ENCODE data around the gene TMEM94. TPM values are rescaled to one million over a fixed set of nuclear protein-coding genes. Genes with fewer than 3 reads are reported as not detected.

Gene TMEM94
- total RNA-seq, 1 experiment from 2014 or later: 109 TPM

DNA sequence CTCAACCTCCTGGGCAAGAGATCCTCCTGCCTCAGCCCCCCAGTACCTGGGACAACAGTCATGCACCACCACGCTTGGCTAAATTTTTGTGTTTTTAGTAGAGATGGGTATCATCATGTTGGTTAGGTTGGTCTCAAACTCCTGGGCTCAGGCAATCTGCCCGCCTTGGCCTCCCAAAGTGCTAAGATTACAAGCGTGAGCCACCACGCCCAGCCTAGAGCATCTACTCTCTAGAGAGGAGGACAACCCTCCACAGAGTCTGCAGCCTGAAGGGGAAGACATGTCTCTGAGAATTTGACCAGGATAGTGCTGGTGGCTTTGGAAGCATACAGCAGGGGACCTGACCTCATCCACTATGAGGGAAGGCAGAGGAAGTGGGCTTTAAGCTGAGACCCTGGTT, 46.3 kb upstream of the TMEM94 start:
- Mint-ChIP-seq H3K4me1 (ENCODE audit: low read depth, unreplicated experiment) (peaks cover 12% of the 10 kb centered on the region), H3K36me3 (ENCODE audit: insufficient read depth, unreplicated experiment) (peaks cover 13% of the 10 kb centered on the region), H3K4me3 (ENCODE audit: unreplicated experiment) (no peak overlapping the region), H3K9me3 (ENCODE audit: unreplicated experiment) (no peaks in the 10 kb centered on the region), H3K27ac (ENCODE audit: unreplicated experiment) (no peak overlapping the region), H3K27me3 (ENCODE audit: insufficient read depth, unreplicated experiment) (peaks cover 2% of the 10 kb centered on the region)
- no peak for DNase-seq
- no peaks in the 10 kb centered on the region for H3K27me3 ChIP-seq (replicated peaks; ENCODE audit: control insufficient read depth, insufficient read depth, low read length)
- CTCF ChIA-PET: interaction anchor here (0.9 kb wide), 1 partner anchor 139 kb away, joined by 3 read pairs; the partner anchor contains the start of gene MIF4GD
- no peaks in the 10 kb centered on the region for H3K4me1 ChIP-seq
- intact Hi-C loops (cut with micrococcal nuclease; ENCODE audit: unreplicated experiment): no loop called here
- POLR2A ChIA-PET: interaction anchor here (0.7 kb wide), 1 partner anchor 232 kb away, joined by 9 read pairs; no protein-coding TSS in a partner anchor
- TF ChIP-seq, protein P1, sequence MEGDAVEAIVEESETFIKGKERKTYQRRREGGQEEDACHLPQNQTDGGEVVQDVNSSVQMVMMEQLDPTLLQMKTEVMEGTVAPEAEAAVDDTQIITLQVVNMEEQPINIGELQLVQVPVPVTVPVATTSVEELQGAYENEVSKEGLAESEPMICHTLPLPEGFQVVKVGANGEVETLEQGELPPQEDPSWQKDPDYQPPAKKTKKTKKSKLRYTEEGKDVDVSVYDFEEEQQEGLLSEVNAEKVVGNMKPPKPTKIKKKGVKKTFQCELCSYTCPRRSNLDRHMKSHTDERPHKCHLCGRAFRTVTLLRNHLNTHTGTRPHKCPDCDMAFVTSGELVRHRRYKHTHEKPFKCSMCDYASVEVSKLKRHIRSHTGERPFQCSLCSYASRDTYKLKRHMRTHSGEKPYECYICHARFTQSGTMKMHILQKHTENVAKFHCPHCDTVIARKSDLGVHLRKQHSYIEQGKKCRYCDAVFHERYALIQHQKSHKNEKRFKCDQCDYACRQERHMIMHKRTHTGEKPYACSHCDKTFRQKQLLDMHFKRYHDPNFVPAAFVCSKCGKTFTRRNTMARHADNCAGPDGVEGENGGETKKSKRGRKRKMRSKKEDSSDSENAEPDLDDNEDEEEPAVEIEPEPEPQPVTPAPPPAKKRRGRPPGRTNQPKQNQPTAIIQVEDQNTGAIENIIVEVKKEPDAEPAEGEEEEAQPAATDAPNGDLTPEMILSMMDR (IDR thresholded peaks at IDR 0.05; ENCODE audit: insufficient read depth in 1 of 2, low read depth in 1 of 2, low read length in 1 of 2, severe bottlenecking in 1 of 2, unreplicated experiment in 1 of 2): no peak
- H3K9me3 ChIP-seq: no peaks in the 10 kb centered on the region
- no peaks in the 10 kb centered on the region for H3K36me3 ChIP-seq (ENCODE audit: control insufficient read depth, insufficient read depth, low read length)
- BruUV-seq (replicated peaks): no TSS peak
- H3K4me3 ChIP-seq (ENCODE audit: low read depth, low read length): no peak overlapping the region

DNA sequence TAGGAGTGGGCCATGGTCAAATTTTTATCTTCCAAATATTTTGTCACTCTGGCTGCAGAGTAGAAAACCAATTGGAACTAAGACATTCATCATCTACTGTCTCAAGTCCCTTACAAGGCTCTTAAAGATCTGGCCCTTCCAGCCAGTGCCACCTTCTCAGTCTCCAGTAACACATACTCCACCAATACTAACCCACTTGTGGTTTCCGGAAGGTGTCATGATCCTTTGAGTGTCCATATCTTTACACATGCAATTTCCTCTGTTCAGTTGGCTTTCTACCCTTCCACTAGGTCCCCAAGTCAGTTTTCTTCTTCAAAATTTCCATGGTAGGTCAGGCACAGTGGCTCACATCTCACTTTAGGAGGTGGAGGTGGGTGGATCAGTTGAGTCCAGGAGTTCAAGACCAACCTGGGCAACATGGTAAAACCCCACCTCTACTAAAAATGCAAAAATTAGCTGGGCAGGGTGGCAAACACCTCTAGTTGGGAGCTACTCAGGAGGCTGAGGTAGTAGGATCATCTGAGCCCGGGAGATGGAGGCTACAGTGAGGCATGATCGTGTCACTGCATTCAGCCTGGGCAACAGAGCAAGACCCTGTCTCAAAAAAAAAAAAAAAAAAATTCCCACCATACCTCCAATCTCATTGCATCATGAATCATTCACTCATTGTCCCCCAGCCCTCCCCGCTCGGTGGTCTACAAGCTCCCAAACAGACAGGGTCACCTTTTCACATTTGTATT, 44.9 kb upstream of the TMEM94 start:
- ChIA-PET POLR2A (interaction anchor here (0.7 to 1.2 kb wide), 2 partner anchors 122 to 141 kb away, joined by 4 to 7 read pairs; partner anchors contain the start of genes MIF4GD and SLC25A19), CTCF (interaction anchor here (0.6 to 1.9 kb wide), 5 partner anchors 17 to 341 kb away, joined by 5 to 15 read pairs (median 6); partner anchors contain the start of genes MIF4GD and SLC25A19)
- Histone ChIP-seq H3K9me3 (no peaks in the 10 kb centered on the region), H3K4me3 (ENCODE audit: low read depth, low read length) (no peak overlapping the region), H3K36me3 (ENCODE audit: control insufficient read depth, insufficient read depth, low read length) (no peaks in the 10 kb centered on the region), H3K27me3 (replicated peaks; ENCODE audit: control insufficient read depth, insufficient read depth, low read length) (no peaks in the 10 kb centered on the region), H3K4me1 (no peaks in the 10 kb centered on the region)
- H3K36me3 Mint-ChIP-seq (ENCODE audit: insufficient read depth, unreplicated experiment): no peaks in the 10 kb centered on the region
- no peaks in the 10 kb centered on the region for H3K9me3 Mint-ChIP-seq (ENCODE audit: unreplicated experiment)
- TF ChIP-seq, protein P1 (IDR thresholded peaks at IDR 0.05; ENCODE audit: insufficient read depth in 1 of 2, low read depth in 1 of 2, low read length in 1 of 2, severe bottlenecking in 1 of 2, unreplicated experiment in 1 of 2): no peak
- H3K27ac Mint-ChIP-seq (ENCODE audit: unreplicated experiment): no peak overlapping the region
- H3K4me1 Mint-ChIP-seq (ENCODE audit: low read depth, unreplicated experiment): peaks cover 6% of the 10 kb centered on the region
- DNase-seq: no peak
- intact Hi-C loops (cut with micrococcal nuclease; ENCODE audit: unreplicated experiment): loop anchor here (1.0 kb wide), 4 partner anchors 88 to 171 kb away; partner anchors contain the start of gene SLC25A19
- H3K4me3 Mint-ChIP-seq (ENCODE audit: unreplicated experiment): peak overlapping the region; percentile 27
- BruUV-seq (replicated peaks): no TSS peak
- H3K27me3 Mint-ChIP-seq (ENCODE audit: insufficient read depth, unreplicated experiment): peaks cover 2% of the 10 kb centered on the region

DNA sequence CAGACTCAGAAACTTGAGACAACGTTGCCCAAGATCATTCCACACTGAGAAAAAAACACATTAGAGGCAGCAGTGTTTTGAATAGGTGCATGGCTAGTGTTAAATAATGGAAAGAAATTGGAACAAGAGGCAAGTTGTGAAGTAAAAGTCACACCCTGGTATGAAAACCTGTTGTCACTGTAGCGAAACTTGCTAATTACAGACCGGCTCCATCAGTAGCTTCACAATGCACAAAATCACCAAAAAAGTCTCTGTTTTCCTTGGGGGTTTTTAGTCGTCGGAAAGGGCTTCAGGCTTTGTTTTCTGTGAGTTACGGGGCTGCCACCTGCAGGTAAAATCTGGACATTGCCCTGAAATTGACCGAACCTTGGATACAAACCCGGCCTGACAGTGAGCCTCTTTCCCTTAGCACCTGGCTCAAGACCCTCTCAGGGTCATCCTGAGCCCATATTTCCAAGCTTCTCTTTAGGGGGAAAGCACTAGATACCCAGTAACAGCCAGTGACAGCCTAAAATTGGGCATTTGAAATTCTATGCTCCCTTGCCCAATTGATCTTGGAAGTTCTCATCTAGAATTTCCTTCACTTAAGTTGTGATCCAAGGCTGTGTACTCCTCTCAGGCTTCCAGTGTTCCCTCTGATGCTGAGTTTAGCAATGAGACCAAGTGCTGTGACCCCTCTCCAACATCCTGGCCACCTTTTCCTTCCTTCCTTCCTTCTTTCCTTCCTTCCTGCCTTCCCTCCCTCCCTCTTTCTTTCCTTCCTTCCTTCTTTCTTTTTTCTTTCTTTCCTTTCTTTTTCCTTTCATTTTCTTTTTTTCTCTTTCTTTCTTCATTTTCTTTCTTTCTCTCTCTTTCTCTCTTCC, 43.7 kb upstream of the TMEM94 start:
- Histone ChIP-seq H3K9me3 (no peaks in the 10 kb centered on the region), H3K4me1 (peaks cover 6% of the 10 kb centered on the region), H3K36me3 (ENCODE audit: control insufficient read depth, insufficient read depth, low read length) (no peaks in the 10 kb centered on the region), H3K27me3 (replicated peaks; ENCODE audit: control insufficient read depth, insufficient read depth, low read length) (no peaks in the 10 kb centered on the region), H3K4me3 (ENCODE audit: low read depth, low read length) (peak overlapping the region; percentile 11; the same call in 1 of the 2 replicates)
- TF ChIP-seq, protein P1 (IDR thresholded peaks at IDR 0.05; ENCODE audit: insufficient read depth in 1 of 2, low read depth in 1 of 2, low read length in 1 of 2, severe bottlenecking in 1 of 2, unreplicated experiment in 1 of 2): peak; percentile 80 to 90
- ChIA-PET CTCF (interaction anchor here (0.7 to 1.9 kb wide), 7 partner anchors 10 to 142 kb away, joined by 3 to 15 read pairs (median 6); partner anchors contain the start of genes MIF4GD and SLC25A19), POLR2A (interaction anchor here (1.2 kb wide), 1 partner anchor 142 kb away, joined by 4 read pairs; the partner anchor contains the start of gene MIF4GD)
- Mint-ChIP-seq H3K4me3 (ENCODE audit: unreplicated experiment) (peak overlapping the region; percentile 27), H3K36me3 (ENCODE audit: insufficient read depth, unreplicated experiment) (no peaks in the 10 kb centered on the region), H3K27ac (ENCODE audit: unreplicated experiment) (no peak overlapping the region), H3K9me3 (ENCODE audit: unreplicated experiment) (no peaks in the 10 kb centered on the region), H3K4me1 (ENCODE audit: low read depth, unreplicated experiment) (no peaks in the 10 kb centered on the region), H3K27me3 (ENCODE audit: insufficient read depth, unreplicated experiment) (peaks cover 2% of the 10 kb centered on the region)
- BruUV-seq (replicated peaks): no TSS peak
- peak; percentile 69 to 79 for DNase-seq
- intact Hi-C loops (cut with micrococcal nuclease; ENCODE audit: unreplicated experiment): loop anchor here (1.0 kb wide), 4 partner anchors 89 to 172 kb away; partner anchors contain the start of gene SLC25A19
